ENCODE data around the gene TLE4. TPM values are rescaled to one million over a fixed set of nuclear protein-coding genes. Genes with fewer than 3 reads are reported as not detected.

TLE4 gene
- total RNA-seq, 1 donor from 2014 or later: 98.5 TPM

DNA sequence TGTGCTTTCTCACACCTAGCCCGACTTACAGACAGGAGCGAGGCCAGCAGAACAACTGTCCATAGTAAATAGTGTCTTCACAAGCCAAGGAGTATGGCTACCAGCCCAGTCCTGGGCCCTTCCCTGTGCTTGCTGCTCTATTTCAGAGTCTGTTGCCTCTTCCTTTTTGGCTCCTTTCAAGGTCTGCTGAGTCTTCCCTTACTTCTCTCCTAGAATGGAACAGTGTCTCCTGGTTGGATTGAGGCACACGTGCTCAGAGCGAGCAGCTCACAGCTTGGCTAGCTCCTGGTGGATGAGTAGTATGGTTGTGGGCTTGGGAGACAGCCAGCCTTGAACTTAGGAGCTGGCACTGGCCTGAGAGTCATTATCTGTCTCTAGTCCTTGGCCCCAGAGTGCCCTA is 72.8 kb downstream of the TLE4 start:
- no peaks in the 10 kb centered on the region for H3K4me1 ChIP-seq (ENCODE audit: insufficient read depth, low read length)
- no peaks in the 10 kb centered on the region for H3K9me3 ChIP-seq (ENCODE audit: insufficient read depth, low read depth, low read length)
- no peak overlapping the region for H3K9ac ChIP-seq (ENCODE audit: low read length)
- H4K20me1 ChIP-seq (ENCODE audit: insufficient read depth, low read length): peaks cover 41% of the 10 kb centered on the region
- peaks cover 16% of the 10 kb centered on the region for H3K36me3 Mint-ChIP-seq (ENCODE audit: low read depth, unreplicated experiment)
- TF ChIP-seq EZH2 (IDR thresholded peaks at IDR 0.05; ENCODE audit: insufficient read depth, low read length): no peak
- TF ChIP-seq, protein P1, sequence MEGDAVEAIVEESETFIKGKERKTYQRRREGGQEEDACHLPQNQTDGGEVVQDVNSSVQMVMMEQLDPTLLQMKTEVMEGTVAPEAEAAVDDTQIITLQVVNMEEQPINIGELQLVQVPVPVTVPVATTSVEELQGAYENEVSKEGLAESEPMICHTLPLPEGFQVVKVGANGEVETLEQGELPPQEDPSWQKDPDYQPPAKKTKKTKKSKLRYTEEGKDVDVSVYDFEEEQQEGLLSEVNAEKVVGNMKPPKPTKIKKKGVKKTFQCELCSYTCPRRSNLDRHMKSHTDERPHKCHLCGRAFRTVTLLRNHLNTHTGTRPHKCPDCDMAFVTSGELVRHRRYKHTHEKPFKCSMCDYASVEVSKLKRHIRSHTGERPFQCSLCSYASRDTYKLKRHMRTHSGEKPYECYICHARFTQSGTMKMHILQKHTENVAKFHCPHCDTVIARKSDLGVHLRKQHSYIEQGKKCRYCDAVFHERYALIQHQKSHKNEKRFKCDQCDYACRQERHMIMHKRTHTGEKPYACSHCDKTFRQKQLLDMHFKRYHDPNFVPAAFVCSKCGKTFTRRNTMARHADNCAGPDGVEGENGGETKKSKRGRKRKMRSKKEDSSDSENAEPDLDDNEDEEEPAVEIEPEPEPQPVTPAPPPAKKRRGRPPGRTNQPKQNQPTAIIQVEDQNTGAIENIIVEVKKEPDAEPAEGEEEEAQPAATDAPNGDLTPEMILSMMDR (IDR thresholded peaks at IDR 0.05; ENCODE audit: insufficient read depth, low read depth, low read length): no peak
- H2AFZ ChIP-seq (ENCODE audit: low read depth, low read length): no peak overlapping the region
- DNase-seq (ENCODE audit: low read depth) (no peak), FAIRE-seq (no peak)
- peaks cover 9% of the 10 kb centered on the region for H3K4me1 Mint-ChIP-seq (ENCODE audit: low read depth, unreplicated experiment)
- H3K27ac ChIP-seq (ENCODE audit: low read depth, low read length): no peak overlapping the region
- no peaks in the 10 kb centered on the region for H3K27me3 ChIP-seq (ENCODE audit: insufficient read depth, low read length)
- no peak overlapping the region for H3K27ac Mint-ChIP-seq (ENCODE audit: unreplicated experiment)
- no peak overlapping the region for H3K4me3 Mint-ChIP-seq (ENCODE audit: unreplicated experiment)
- H3K79me2 ChIP-seq (ENCODE audit: insufficient read depth, low read length): peaks cover 20% of the 10 kb centered on the region
- H3K4me2 ChIP-seq (ENCODE audit: low read length): no peak overlapping the region
- H3K9me3 Mint-ChIP-seq (ENCODE audit: unreplicated experiment): no peaks in the 10 kb centered on the region
- H3K36me3 ChIP-seq (ENCODE audit: insufficient read depth, low read length): no peaks in the 10 kb centered on the region
- no peak overlapping the region for H3K4me3 ChIP-seq (ENCODE audit: insufficient read depth, low read depth, low read length)
- H3K27me3 Mint-ChIP-seq (ENCODE audit: low read depth, unreplicated experiment): no peaks in the 10 kb centered on the region

DNA sequence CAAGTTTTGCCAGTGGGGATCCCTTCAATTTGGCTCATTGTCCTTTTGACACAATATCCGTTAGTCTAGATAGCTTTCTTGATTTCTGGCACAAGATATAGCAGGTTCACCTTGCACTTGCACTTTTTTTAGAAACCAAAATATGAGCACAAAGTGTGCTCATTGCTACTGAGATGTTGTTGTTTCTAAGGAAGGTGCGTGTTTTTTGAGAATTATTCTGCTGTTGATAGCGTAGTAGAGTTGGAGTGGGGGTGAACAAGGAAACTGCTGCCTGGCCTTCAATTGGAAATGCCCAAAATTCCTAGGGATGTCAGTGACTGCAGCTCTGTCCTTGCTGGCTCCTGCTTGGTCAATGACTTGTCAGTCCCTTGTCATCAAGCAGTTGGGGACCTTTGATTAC is 73.3 kb downstream of the TLE4 start:
- no peak overlapping the region for H3K9ac ChIP-seq (ENCODE audit: low read length)
- H3K9me3 Mint-ChIP-seq (ENCODE audit: unreplicated experiment): no peaks in the 10 kb centered on the region
- FAIRE-seq: no peak

DNA sequence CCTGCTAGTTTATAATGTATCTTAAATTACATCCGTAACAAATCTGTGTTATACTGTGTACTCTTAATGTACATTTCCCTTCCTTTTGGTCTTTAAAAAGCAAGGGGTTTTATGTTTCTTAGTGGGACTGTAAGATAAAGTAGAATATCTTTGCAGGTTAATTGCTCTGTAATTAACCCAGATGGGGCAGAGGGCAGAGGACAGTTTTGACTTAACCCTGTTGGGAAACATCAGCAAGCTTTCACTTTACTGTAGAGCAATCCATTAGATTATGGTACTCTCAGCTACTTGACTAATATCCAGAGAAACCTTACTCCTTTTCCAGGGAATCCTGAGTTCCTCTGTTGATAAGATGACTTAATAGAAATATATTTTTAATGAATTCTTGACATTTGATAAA is 74.3 kb downstream of the TLE4 start:
- Histone ChIP-seq H3K27ac (ENCODE audit: low read depth, low read length) (no peak overlapping the region), H3K36me3 (ENCODE audit: insufficient read depth, low read length) (no peaks in the 10 kb centered on the region), H3K4me3 (ENCODE audit: insufficient read depth, low read depth, low read length) (no peak overlapping the region), H2AFZ (ENCODE audit: low read depth, low read length) (no peak overlapping the region), H3K9ac (ENCODE audit: low read length) (no peak overlapping the region), H3K9me3 (ENCODE audit: insufficient read depth, low read depth, low read length) (no peaks in the 10 kb centered on the region), H3K4me1 (ENCODE audit: insufficient read depth, low read length) (no peaks in the 10 kb centered on the region), H4K20me1 (ENCODE audit: insufficient read depth, low read length) (peaks cover 50% of the 10 kb centered on the region), H3K27me3 (ENCODE audit: insufficient read depth, low read length) (no peaks in the 10 kb centered on the region), H3K4me2 (ENCODE audit: low read length) (no peak overlapping the region), H3K79me2 (ENCODE audit: insufficient read depth, low read length) (peaks cover 17% of the 10 kb centered on the region)
- H3K27ac Mint-ChIP-seq (ENCODE audit: unreplicated experiment): no peak overlapping the region
- H3K9me3 Mint-ChIP-seq (ENCODE audit: unreplicated experiment): no peaks in the 10 kb centered on the region
- no peak for FAIRE-seq
- TF ChIP-seq, protein P1 (IDR thresholded peaks at IDR 0.05; ENCODE audit: insufficient read depth, low read depth, low read length): no peak
- no peak for TF ChIP-seq EZH2 (IDR thresholded peaks at IDR 0.05; ENCODE audit: insufficient read depth, low read length)
- no peak for DNase-seq (ENCODE audit: low read depth)
- H3K27me3 Mint-ChIP-seq (ENCODE audit: low read depth, unreplicated experiment): no peaks in the 10 kb centered on the region
- peaks cover 16% of the 10 kb centered on the region for H3K4me1 Mint-ChIP-seq (ENCODE audit: low read depth, unreplicated experiment)
- H3K36me3 Mint-ChIP-seq (ENCODE audit: low read depth, unreplicated experiment): peaks cover 15% of the 10 kb centered on the region
- no peak overlapping the region for H3K4me3 Mint-ChIP-seq (ENCODE audit: unreplicated experiment)

More for the DNA sequence above, 73.3 kb downstream of the TLE4 start:
- H3K4me1 Mint-ChIP-seq (ENCODE audit: low read depth, unreplicated experiment): peaks cover 7% of the 10 kb centered on the region
- H3K27me3 ChIP-seq (ENCODE audit: insufficient read depth, low read length): no peaks in the 10 kb centered on the region
- H3K79me2 ChIP-seq (ENCODE audit: insufficient read depth, low read length): peaks cover 18% of the 10 kb centered on the region
- no peak overlapping the region for H3K4me2 ChIP-seq (ENCODE audit: low read length)
- no peak overlapping the region for H2AFZ ChIP-seq (ENCODE audit: low read depth, low read length)
- no peak for DNase-seq (ENCODE audit: low read depth)
- H3K27me3 Mint-ChIP-seq (ENCODE audit: low read depth, unreplicated experiment): no peaks in the 10 kb centered on the region
- no peak overlapping the region for H3K4me3 Mint-ChIP-seq (ENCODE audit: unreplicated experiment)
- H3K4me3 ChIP-seq (ENCODE audit: insufficient read depth, low read depth, low read length): no peak overlapping the region
- peaks cover 46% of the 10 kb centered on the region for H4K20me1 ChIP-seq (ENCODE audit: insufficient read depth, low read length)
- no peaks in the 10 kb centered on the region for H3K9me3 ChIP-seq (ENCODE audit: insufficient read depth, low read depth, low read length)
- no peaks in the 10 kb centered on the region for H3K4me1 ChIP-seq (ENCODE audit: insufficient read depth, low read length)
- TF ChIP-seq, protein P1 (IDR thresholded peaks at IDR 0.05; ENCODE audit: insufficient read depth, low read depth, low read length): no peak
- TF ChIP-seq EZH2 (IDR thresholded peaks at IDR 0.05; ENCODE audit: insufficient read depth, low read length): no peak
- no peaks in the 10 kb centered on the region for H3K36me3 ChIP-seq (ENCODE audit: insufficient read depth, low read length)
- H3K36me3 Mint-ChIP-seq (ENCODE audit: low read depth, unreplicated experiment): peaks cover 16% of the 10 kb centered on the region
- no peak overlapping the region for H3K27ac Mint-ChIP-seq (ENCODE audit: unreplicated experiment)
- no peak overlapping the region for H3K27ac ChIP-seq (ENCODE audit: low read depth, low read length)
